Neuronal stem cell (in vitro differentiated cells): ENCODE measurements around the gene MAST4.

Experiments used
- DNase-seq: peaks from one replicate; pipeline ENCODE4 v3.0.0-alpha.2; 2013; ENCODE audit warnings: low spot score
- H2AFZ ChIP-seq: one replicate; pipeline ENCODE4 v1.6.1; 2013; ENCODE audit warnings: mild to moderate bottlenecking, low read length, inconsistent platforms
- H2AK5ac ChIP-seq: 2 replicates; pipeline ENCODE4 v1.6.1; 2013; ENCODE audit warnings: low read depth, mild to moderate bottlenecking, inconsistent platforms, low read length, moderate library complexity, mixed read lengths
- H2BK120ac ChIP-seq: 2 replicates; pipeline ENCODE4 v1.6.1; 2013; ENCODE audit warnings: low read depth, mild to moderate bottlenecking, inconsistent platforms, low read length, moderate library complexity, mixed read lengths
- H2BK12ac ChIP-seq: one replicate; pipeline ENCODE4 v1.6.1; 2013; ENCODE audit warnings: low read length, inconsistent platforms
- H2BK15ac ChIP-seq: 2 replicates; pipeline ENCODE4 v1.6.1; 2013; ENCODE audit warnings: mild to moderate bottlenecking, low read length, inconsistent platforms, mixed read lengths
- H2BK5ac ChIP-seq: one replicate; pipeline ENCODE4 v1.6.1; 2013; ENCODE audit warnings: inconsistent platforms, mild to moderate bottlenecking, low read length, moderate library complexity
- H3K14ac ChIP-seq: one replicate; pipeline ENCODE4 v1.6.1; 2013; ENCODE audit warnings: low read length, inconsistent platforms
- H3K18ac ChIP-seq: 2 replicates; pipeline ENCODE4 v1.6.1; 2013; ENCODE audit warnings: low read length, inconsistent platforms
- H3K23ac ChIP-seq: 2 replicates; pipeline ENCODE4 v1.6.1; 2013; ENCODE audit warnings: low read depth, mild to moderate bottlenecking, mixed read lengths, low read length, inconsistent platforms; ENCODE audit not compliant: poor library complexity
- H3K27ac ChIP-seq: replicated peaks from 3 replicates; pipeline ENCODE4 v1.5.1; 2013; ENCODE audit warnings: low read length, inconsistent platforms
- H3K27me3 ChIP-seq, 3 experiments: 2 replicates each; pipeline ENCODE4 v1.6.1; 2013; ENCODE audit warnings: low read length in 3 of 3, mild to moderate bottlenecking in 2 of 3, inconsistent platforms in 1 of 3, low read depth in 1 of 3, mixed read lengths in 1 of 3, moderate library complexity in 1 of 3; ENCODE audit not compliant: control insufficient read depth in 3 of 3, insufficient read depth in 3 of 3
- H3K36me3 ChIP-seq, 2 donors: replicated peaks in 1 of 2; 2 replicates each; pipeline ENCODE4 v1.6.1; 2013; ENCODE audit warnings: low read length in 2 of 2; ENCODE audit not compliant: control insufficient read depth in 2 of 2, insufficient read depth in 2 of 2
- H3K4ac ChIP-seq: 2 replicates; pipeline ENCODE4 v1.6.1; 2013; ENCODE audit warnings: inconsistent platforms, mild to moderate bottlenecking, low read length, moderate library complexity
- H3K4me1 ChIP-seq, 2 donors: 1 replicate in 1 of 2; 2 replicates in 1 of 2; pipeline ENCODE4 v1.6.1; 2013; ENCODE audit warnings: low read length in 2 of 2, low read depth in 1 of 2; ENCODE audit not compliant: control insufficient read depth in 2 of 2, insufficient read depth in 1 of 2
- H3K4me2 ChIP-seq: one replicate; pipeline ENCODE4 v1.6.1; 2013; ENCODE audit warnings: mild to moderate bottlenecking, low read length, inconsistent platforms; ENCODE audit not compliant: insufficient read depth, poor library complexity, severe bottlenecking
- H3K4me3 ChIP-seq, 2 donors: 2 replicates each; pipeline ENCODE4 v1.5.1; 2013; ENCODE audit warnings: low read length in 2 of 2, mild to moderate bottlenecking in 2 of 2, inconsistent platforms in 1 of 2, moderate library complexity in 1 of 2
- H3K79me1 ChIP-seq: one replicate; pipeline ENCODE4 v1.6.1; 2013; ENCODE audit warnings: low read depth, mild to moderate bottlenecking, inconsistent platforms, low read length, moderate library complexity
- H3K9ac ChIP-seq: one replicate; pipeline ENCODE4 v1.6.1; 2013; ENCODE audit warnings: mild to moderate bottlenecking, low read depth, low read length, inconsistent platforms; ENCODE audit not compliant: poor library complexity
- H3K9me3 ChIP-seq, 2 donors: replicated peaks in 1 of 2; 2 replicates each; pipeline versions ENCODE3 to v1.6.1; 2013; ENCODE audit warnings: low read length in 2 of 2, mild to moderate bottlenecking in 2 of 2, inconsistent platforms in 1 of 2, low read depth in 1 of 2, mixed read lengths in 1 of 2, moderate library complexity in 1 of 2; ENCODE audit not compliant: control insufficient read depth in 2 of 2, insufficient read depth in 1 of 2
- H4K8ac ChIP-seq: one replicate; pipeline ENCODE4 v1.6.1; 2013; ENCODE audit warnings: low read depth, mild to moderate bottlenecking, inconsistent platforms, low read length, moderate library complexity
- H4K91ac ChIP-seq: one replicate; pipeline ENCODE4 v1.6.1; 2013; ENCODE audit warnings: low read length, low read depth, mild to moderate bottlenecking, inconsistent platforms; ENCODE audit not compliant: poor library complexity
- WGBS, 2 donors: extraction: QIAGEN DNeasy Blood & Tissue Kit; methylation state at CpG; one replicate each; pipeline ENCODE4 v1.1.7; 2013; ENCODE audit warnings: missing lambda C conversion rate in 2 of 2, mixed read lengths in 1 of 2; ENCODE audit not compliant: insufficient read length in 2 of 2, insufficient replicate concordance in 1 of 2; ENCODE audit errors: extremely low coverage in 2 of 2; 5-methylcytosine and 5-hydroxymethylcytosine counted together

The MAST4 gene

GRCh38 chr5:67082941-67083340 is 486.7 kb downstream of the MAST4 start:
- Histone ChIP-seq H3K4ac (no peak overlapping the region), H2BK15ac (no peak overlapping the region), H2BK5ac (no peak overlapping the region), H4K8ac (no peak overlapping the region), H3K4me1 (no peaks in the 10 kb centered on the region), H2BK12ac (no peak overlapping the region), H2AFZ (no peak overlapping the region), H3K18ac (no peak overlapping the region), H3K79me1 (no peaks in the 10 kb centered on the region), H3K9me3 (no peaks in the 10 kb centered on the region), H3K36me3 (no peaks in the 10 kb centered on the region), H3K27me3 (peaks cover 0 to 2% (median 0%) of the 10 kb centered on the region in 3 experiments), H4K91ac (no peak overlapping the region), H3K4me2 (no peak overlapping the region), H3K27ac (no peak overlapping the region), H2AK5ac (no peak overlapping the region), H3K9ac (no peak overlapping the region), H3K23ac (no peak overlapping the region), H3K4me3 (no peak overlapping the region), H3K14ac (no peak overlapping the region), H2BK120ac (no peak overlapping the region)
- WGBS, 2 donors, result no CpG with 5 or more reads among the region's 1 CpG
- no peak for DNase-seq

- no peak overlapping the region for H3K9ac ChIP-seq
- H3K36me3 ChIP-seq, result no peaks in the 10 kb centered on the region
- H2BK120ac ChIP-seq, result no peak overlapping the region
- no peak overlapping the region for H3K4ac ChIP-seq
- no CpG with 5 or more reads among the region's 4 CpGs for WGBS, 2 donors
- peaks cover 0 to 2% (median 0%) of the 10 kb centered on the region in 3 experiments for H3K27me3 ChIP-seq
- no peak overlapping the region for H4K91ac ChIP-seq
- H3K14ac ChIP-seq, result no peak overlapping the region
- peaks cover 4 to 8% of the 10 kb centered on the region in 2 donors for H3K4me1 ChIP-seq
- H3K23ac ChIP-seq, result no peak overlapping the region
- no peak for DNase-seq
- H4K8ac ChIP-seq, result no peak overlapping the region
- H3K9me3 ChIP-seq, result no peaks in the 10 kb centered on the region
- no peak overlapping the region for H2AK5ac ChIP-seq
- no peak overlapping the region for H3K4me2 ChIP-seq
- no peak overlapping the region for H2BK5ac ChIP-seq
- no peak overlapping the region for H2AFZ ChIP-seq
- no peak overlapping the region for H3K18ac ChIP-seq
- no peak overlapping the region for H3K4me3 ChIP-seq
- no peaks in the 10 kb centered on the region for H3K79me1 ChIP-seq
- no peak overlapping the region for H3K27ac ChIP-seq
- no peak overlapping the region for H2BK12ac ChIP-seq
- no peak overlapping the region for H2BK15ac ChIP-seq
Observed at GRCh38 chr5:67085616-67086015, 489.4 kb downstream of the MAST4 start.

GRCh38 chr5:67089200-67089725 is 493.1 kb downstream of the MAST4 start:
- WGBS, 2 donors, result no CpG with 5 or more reads among the region's 4 CpGs
- H2AK5ac ChIP-seq, result no peak overlapping the region
- H2BK15ac ChIP-seq, result no peak overlapping the region
- peak overlapping the region; percentile 39 for H3K18ac ChIP-seq
- no peaks in the 10 kb centered on the region for H3K36me3 ChIP-seq
- no peak overlapping the region for H3K4me3 ChIP-seq
- H3K27ac ChIP-seq, result no peak overlapping the region
- no peak overlapping the region for H2AFZ ChIP-seq
- H3K14ac ChIP-seq, result no peak overlapping the region
- no peak overlapping the region for H3K9ac ChIP-seq
- no peak overlapping the region for H4K8ac ChIP-seq
- H3K23ac ChIP-seq, result no peak overlapping the region
- no peak overlapping the region for H2BK12ac ChIP-seq
- H3K79me1 ChIP-seq, result no peaks in the 10 kb centered on the region
- H3K27me3 ChIP-seq, result peaks cover 0 to 2% (median 0%) of the 10 kb centered on the region in 3 experiments
- H3K4ac ChIP-seq, result no peak overlapping the region
- DNase-seq, result no peak
- H4K91ac ChIP-seq, result no peak overlapping the region
- H3K4me1 ChIP-seq, result peaks cover 7 to 28% of the 10 kb centered on the region in 2 donors
- H2BK5ac ChIP-seq, result no peak overlapping the region
- no peaks in the 10 kb centered on the region for H3K9me3 ChIP-seq
- H2BK120ac ChIP-seq, result no peak overlapping the region
- H3K4me2 ChIP-seq, result no peak overlapping the region

GRCh38 chr5:67090040-67090439 is 493.8 kb downstream of the MAST4 start:
- H3K4me1 ChIP-seq, result peaks cover 13 to 36% of the 10 kb centered on the region in 2 donors

More at GRCh38 chr5:67090040-67090439, 493.8 kb downstream of the MAST4 start:
- no peak for DNase-seq
- Histone ChIP-seq H3K23ac (no peak overlapping the region), H2BK120ac (no peak overlapping the region), H2BK12ac (no peak overlapping the region), H3K27ac (no peak overlapping the region), H3K27me3 (peaks cover 0 to 2% (median 0%) of the 10 kb centered on the region in 3 experiments), H3K18ac (no peak overlapping the region), H3K9me3 (no peaks in the 10 kb centered on the region), H2BK15ac (no peak overlapping the region), H2AFZ (no peak overlapping the region), H2AK5ac (no peak overlapping the region), H3K4me3 (no peak overlapping the region), H2BK5ac (no peak overlapping the region), H3K79me1 (no peaks in the 10 kb centered on the region), H4K8ac (no peak overlapping the region), H4K91ac (no peak overlapping the region), H3K36me3 (no peaks in the 10 kb centered on the region), H3K14ac (no peak overlapping the region), H3K4me2 (no peak overlapping the region), H3K4ac (no peak overlapping the region), H3K9ac (no peak overlapping the region)
- WGBS, 2 donors, result 100% methylated on average over 1 of the region's 2 CpGs; no CpG with 5 or more reads in 1 of the 2 donors
